Measurements from ENCODE around the gene CYP2J2.

GRCh38 chr1:59952065-59952464, 25.5 kb upstream of the CYP2J2 start:
- no peak for TF ChIP-seq ZNF394 (tag by site-specific recombination; IDR thresholded peaks at IDR 0.05; ENCODE audit: borderline replicate concordance)
- no peak for TF ChIP-seq ZNF211 (tag by site-specific recombination; IDR thresholded peaks at IDR 0.05; ENCODE audit: low read depth)
- no peak for TF ChIP-seq ZNF785 (tag by site-specific recombination; IDR thresholded peaks at IDR 0.05)
- no peak for TF ChIP-seq ZNF704 (tag by site-specific recombination; IDR thresholded peaks at IDR 0.05)
- no peak for TF ChIP-seq CTCF (tag by site-specific recombination; IDR thresholded peaks at IDR 0.05)
- TF ChIP-seq ZNF302 (tag by site-specific recombination; IDR thresholded peaks at IDR 0.05; ENCODE audit: low read depth), result no peak

Data from HEK293 (cell line).